Cardiac muscle cell (in vitro differentiated cells and primary cell): ENCODE data around the gene TLX1. TPM values are rescaled to one million over a fixed set of nuclear protein-coding genes. Genes with fewer than 3 reads are reported as not detected.

Source experiments
- DNase-seq, 2 donors: peaks; one replicate each; pipeline versions ENCODE4 v3.0.0 to v3.0.0-alpha.2; 2010 to 2017; ENCODE audit warnings: low read depth in 1 of 2, low spot score in 1 of 2
- H3K27ac ChIP-seq: fragments of 200-600 bp; sonication (generic); 2 replicates; pipeline ENCODE4 v1.5.1; 2016
- H3K27me3 ChIP-seq: fragments of 200-600 bp; sonication (generic); 2 replicates; pipeline ENCODE4 v1.6.0; 2016; ENCODE audit warnings: control low read depth
- H3K36me3 ChIP-seq: fragments of 200-600 bp; sonication (generic); 2 replicates; pipeline ENCODE4 v1.5.1; 2016; ENCODE audit warnings: control low read depth
- H3K4me1 ChIP-seq: fragments of 200-600 bp; sonication (generic); 2 replicates; pipeline ENCODE4 v1.8.1; 2017; ENCODE audit warnings: low read depth, mild to moderate bottlenecking, mixed run types
- H3K4me3 ChIP-seq: fragments of 200-600 bp; sonication (generic); 2 replicates; pipeline ENCODE4 v1.5.1; 2016; ENCODE audit warnings: mild to moderate bottlenecking
- H3K9me3 ChIP-seq: fragments of 200-600 bp; sonication (generic); 2 replicates; pipeline ENCODE4 v1.5.1; 2017; ENCODE audit warnings: low read depth, mild to moderate bottlenecking, control low read depth
- polyA plus RNA-seq: library from polyadenylated mRNA; unstranded; fragments of >200 nt; fragmentation: Nextera tagmentation; extraction: Ambion mirVana; gene quantifications from 2 replicates; pipeline ENCODE4 v1.2.1, GENCODE V29; 2016
- total RNA-seq: library from RNA; depleted of rRNA; stranded (reverse); fragments of >200 nt; gene quantifications from 2 replicates; pipeline ENCODE4 v1.2.3, GENCODE V29; 2016
- TF ChIP-seq, protein P1 (sequence below): IDR thresholded peaks from 2 replicates; pipeline ENCODE4 v1.5.1; 2012; ENCODE audit warnings: low read depth, mild to moderate bottlenecking, low read length

TLX1 gene
- total and polyA plus RNA-seq, 2 experiments from 2014 or later, result 1.9 to 2.2 TPM

GRCh38 chr10:101103430-101103829, 27.7 kb upstream of the TLX1 start:
- Histone ChIP-seq H3K9me3 (no peaks in the 10 kb centered on the region), H3K4me3 (no peak overlapping the region), H3K27me3 (peaks cover 79% of the 10 kb centered on the region), H3K27ac (no peak overlapping the region), H3K4me1 (no peaks in the 10 kb centered on the region), H3K36me3 (no peaks in the 10 kb centered on the region)
- TF ChIP-seq, protein P1, sequence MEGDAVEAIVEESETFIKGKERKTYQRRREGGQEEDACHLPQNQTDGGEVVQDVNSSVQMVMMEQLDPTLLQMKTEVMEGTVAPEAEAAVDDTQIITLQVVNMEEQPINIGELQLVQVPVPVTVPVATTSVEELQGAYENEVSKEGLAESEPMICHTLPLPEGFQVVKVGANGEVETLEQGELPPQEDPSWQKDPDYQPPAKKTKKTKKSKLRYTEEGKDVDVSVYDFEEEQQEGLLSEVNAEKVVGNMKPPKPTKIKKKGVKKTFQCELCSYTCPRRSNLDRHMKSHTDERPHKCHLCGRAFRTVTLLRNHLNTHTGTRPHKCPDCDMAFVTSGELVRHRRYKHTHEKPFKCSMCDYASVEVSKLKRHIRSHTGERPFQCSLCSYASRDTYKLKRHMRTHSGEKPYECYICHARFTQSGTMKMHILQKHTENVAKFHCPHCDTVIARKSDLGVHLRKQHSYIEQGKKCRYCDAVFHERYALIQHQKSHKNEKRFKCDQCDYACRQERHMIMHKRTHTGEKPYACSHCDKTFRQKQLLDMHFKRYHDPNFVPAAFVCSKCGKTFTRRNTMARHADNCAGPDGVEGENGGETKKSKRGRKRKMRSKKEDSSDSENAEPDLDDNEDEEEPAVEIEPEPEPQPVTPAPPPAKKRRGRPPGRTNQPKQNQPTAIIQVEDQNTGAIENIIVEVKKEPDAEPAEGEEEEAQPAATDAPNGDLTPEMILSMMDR, result no peak
- no peak for DNase-seq

GRCh38 chr10:101106351-101106750, 24.7 kb upstream of the TLX1 start:
- Histone ChIP-seq H3K4me3 (no peak overlapping the region), H3K27ac (no peak overlapping the region), H3K27me3 (peaks cover 58% of the 10 kb centered on the region), H3K36me3 (no peaks in the 10 kb centered on the region), H3K4me1 (no peaks in the 10 kb centered on the region), H3K9me3 (no peaks in the 10 kb centered on the region)
- no peak for DNase-seq
- TF ChIP-seq, protein P1, result no peak

DNA sequence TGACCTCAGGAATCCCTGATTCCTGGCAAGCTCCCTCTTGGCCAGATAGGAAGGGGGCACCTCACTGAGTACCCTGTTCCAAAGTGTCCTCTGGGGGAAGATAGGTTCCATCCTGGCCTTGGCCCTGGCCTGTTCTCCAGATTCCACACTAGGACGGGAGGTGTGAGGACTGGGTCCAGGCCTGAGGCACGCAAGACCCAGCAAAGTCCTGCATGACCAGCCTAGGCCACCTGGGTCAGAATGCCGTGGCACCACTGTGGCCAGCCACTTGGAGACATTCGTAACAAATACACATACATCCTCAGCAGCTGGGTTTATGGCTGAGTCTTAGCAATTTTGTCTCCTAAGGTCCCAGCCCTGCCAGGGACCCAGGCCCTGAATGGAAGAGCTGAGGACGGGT, 23.3 kb upstream of the TLX1 start:
- Histone ChIP-seq H3K4me3 (no peak overlapping the region), H3K27me3 (peaks cover 44% of the 10 kb centered on the region), H3K27ac (no peak overlapping the region), H3K4me1 (no peaks in the 10 kb centered on the region), H3K9me3 (no peaks in the 10 kb centered on the region), H3K36me3 (no peaks in the 10 kb centered on the region)
- TF ChIP-seq, protein P1, result no peak
- no peak for DNase-seq

DNA sequence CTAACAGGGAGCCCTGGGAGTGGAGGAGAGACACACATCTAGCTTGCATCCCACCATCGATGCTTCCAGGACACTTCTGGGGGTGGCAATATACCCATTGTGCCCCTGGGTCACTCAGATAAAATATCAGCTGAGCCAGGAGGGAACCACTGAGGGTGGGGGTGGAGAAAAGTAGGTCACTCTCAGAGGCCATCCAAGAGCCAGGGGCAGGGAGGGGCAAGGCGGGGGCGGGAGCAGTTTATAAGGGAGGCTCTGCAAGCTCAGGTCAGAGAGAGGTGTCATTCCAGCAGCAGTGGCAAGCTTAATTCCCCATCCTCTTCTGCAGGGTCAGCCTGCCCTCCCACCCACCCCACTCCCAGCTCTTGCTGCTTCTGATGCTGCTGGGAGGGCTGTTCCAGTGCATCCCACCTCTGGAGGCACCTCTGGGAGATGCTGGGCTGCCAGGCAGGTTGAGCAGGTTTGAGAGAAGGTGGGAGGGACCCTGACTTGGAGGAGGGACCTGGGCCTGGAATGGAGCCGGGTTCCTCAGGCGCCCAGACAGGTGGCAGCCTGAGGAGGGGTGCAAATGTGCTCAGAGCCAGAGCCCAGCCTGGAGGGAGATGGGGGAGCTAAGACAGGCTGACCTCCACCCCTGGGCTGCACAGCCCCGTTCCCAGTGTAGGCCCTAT, 20.1 kb upstream of the TLX1 start:
- peaks cover 6% of the 10 kb centered on the region for H3K4me1 ChIP-seq
- no peak overlapping the region for H3K27ac ChIP-seq
- no peaks in the 10 kb centered on the region for H3K9me3 ChIP-seq
- H3K36me3 ChIP-seq, result no peaks in the 10 kb centered on the region
- no peak for DNase-seq
- TF ChIP-seq, protein P1, result no peak
- H3K27me3 ChIP-seq, result peaks cover 37% of the 10 kb centered on the region
- no peak overlapping the region for H3K4me3 ChIP-seq

DNA sequence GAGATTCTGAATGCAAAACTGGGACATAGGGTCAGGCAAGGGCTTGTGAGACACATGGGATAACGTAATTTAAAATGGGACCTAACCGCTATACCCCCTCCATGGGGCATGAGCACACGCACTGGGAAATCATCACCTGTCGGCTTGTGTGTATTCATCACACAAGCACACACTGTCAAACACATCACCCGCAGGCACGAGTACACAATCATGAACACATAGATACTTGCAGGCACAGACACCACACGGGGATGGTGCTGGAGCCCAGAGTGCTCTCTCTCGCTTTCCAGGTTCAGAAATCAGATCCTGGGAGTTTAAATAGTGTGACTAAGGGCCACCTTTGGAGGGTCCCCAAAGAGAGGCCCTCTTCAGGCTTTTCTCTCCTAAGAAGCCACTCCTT, 19.6 kb upstream of the TLX1 start:
- TF ChIP-seq, protein P1, result no peak
- Histone ChIP-seq H3K27me3 (peaks cover 42% of the 10 kb centered on the region), H3K27ac (no peak overlapping the region), H3K4me1 (peaks cover 6% of the 10 kb centered on the region), H3K9me3 (no peaks in the 10 kb centered on the region), H3K4me3 (no peak overlapping the region), H3K36me3 (no peaks in the 10 kb centered on the region)
- DNase-seq, result no peak
